ENCODE data around the gene RPL7A. TPM values are rescaled to one million over a fixed set of nuclear protein-coding genes. Genes with fewer than 3 reads are reported as not detected.

RPL7A gene
- total and polyA plus RNA-seq, 9 donors = 3,805 to 6,397 (median 4,279) TPM

DNA sequence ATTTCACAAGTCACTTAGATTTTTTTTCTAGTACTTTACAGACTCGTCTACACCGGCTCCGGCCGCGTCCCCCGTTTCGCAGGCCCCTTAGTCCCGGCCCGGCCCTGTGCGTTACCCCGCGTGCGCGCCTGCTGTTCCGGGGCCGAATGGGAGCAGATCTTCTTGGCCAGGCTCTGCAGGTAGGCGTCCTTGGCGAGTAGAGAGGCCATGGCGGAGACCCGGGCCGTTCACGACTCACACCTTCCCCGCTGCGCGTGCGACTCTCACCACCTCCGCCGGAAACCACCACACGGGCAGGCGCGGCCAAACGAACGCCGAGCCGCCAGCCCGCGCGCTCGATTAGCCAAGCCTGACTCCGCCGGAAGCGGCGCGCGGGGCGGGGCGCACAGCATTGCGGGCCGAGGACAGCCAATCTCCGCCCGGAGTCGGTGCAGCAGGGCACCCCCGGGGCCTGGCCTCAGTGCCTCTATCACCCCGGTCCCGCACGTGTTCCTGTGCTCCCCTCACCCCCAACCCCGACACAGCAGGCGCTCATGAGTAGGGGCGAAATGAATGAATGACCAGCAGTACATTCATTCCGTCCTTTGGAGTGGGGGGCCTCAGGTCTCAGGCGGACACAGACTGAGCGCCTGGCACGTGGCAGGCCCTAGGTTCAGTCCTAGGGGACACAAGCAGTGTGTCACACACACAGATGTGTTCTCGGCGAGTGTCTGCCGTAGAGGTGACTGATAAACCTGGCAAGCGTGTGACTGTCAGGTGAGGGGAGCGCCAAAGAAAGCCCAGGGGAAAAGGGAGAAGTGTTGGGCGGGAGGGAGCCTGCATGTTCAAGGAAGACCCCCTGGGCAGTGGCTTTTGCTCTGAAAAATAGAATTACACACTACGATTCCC, 11.8 kb upstream of the RPL7A start, which contains the start of gene SURF6:
TSS of gene SURF6 (minus strand) at position 265 of the 888 bp plus-strand sequence. CDS start at position 209, 56 bp downstream.
- intact Hi-C loops (cut with DNase I) = no loop called here
- Histone ChIP-seq H3K4me1 (ENCODE audit: insufficient read depth) (peaks cover 5% of the 10 kb centered on the region), H3K27ac (peak within 1 kb of the TSS in 1 of 2 donors; percentile 30), H3K27me3 (no peaks in the 10 kb centered on the region), H3K36me3 (no peaks in the 10 kb centered on the region), H3K4me3 (peak within 1 kb of the TSS; percentile 85), H3K9me3 (no peaks in the 10 kb centered on the region)
- 2 to 3% (median 2%) methylated on average over 53 to 70 of the region's 70 CpGs for WGBS, 3 donors
- peak; percentile 40 for TF ChIP-seq POLR2A (IDR thresholded peaks at IDR 0.05)
- TF ChIP-seq, protein P1, sequence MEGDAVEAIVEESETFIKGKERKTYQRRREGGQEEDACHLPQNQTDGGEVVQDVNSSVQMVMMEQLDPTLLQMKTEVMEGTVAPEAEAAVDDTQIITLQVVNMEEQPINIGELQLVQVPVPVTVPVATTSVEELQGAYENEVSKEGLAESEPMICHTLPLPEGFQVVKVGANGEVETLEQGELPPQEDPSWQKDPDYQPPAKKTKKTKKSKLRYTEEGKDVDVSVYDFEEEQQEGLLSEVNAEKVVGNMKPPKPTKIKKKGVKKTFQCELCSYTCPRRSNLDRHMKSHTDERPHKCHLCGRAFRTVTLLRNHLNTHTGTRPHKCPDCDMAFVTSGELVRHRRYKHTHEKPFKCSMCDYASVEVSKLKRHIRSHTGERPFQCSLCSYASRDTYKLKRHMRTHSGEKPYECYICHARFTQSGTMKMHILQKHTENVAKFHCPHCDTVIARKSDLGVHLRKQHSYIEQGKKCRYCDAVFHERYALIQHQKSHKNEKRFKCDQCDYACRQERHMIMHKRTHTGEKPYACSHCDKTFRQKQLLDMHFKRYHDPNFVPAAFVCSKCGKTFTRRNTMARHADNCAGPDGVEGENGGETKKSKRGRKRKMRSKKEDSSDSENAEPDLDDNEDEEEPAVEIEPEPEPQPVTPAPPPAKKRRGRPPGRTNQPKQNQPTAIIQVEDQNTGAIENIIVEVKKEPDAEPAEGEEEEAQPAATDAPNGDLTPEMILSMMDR (IDR thresholded peaks at IDR 0.05) = no peak
- DNase-seq = peak; percentile 81 to 92 (median 84)

DNA sequence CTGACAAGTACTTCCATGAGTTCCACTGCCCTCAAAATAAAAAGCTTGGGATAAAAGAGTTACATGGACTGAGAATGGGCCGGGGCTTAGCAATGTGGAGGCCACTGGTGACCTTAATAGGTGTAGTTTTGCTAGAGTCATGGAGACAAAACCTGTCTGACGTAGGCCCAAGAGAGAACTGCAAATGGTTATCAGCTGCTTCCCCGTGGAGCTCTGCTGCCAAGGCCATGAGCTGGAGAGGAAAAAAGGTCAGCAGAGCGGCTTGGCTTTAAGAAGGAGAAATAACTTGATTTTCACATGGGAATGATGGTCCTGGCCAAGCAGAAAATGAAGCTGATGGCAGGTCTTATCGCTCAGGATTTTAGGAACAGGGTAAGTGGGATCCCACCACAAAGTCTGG, 8.4 kb upstream of the RPL7A start:
- no peaks in the 10 kb centered on the region for H3K36me3 ChIP-seq
- 52 to 58% (median 56%) methylated on average over 5 of the region's 5 CpGs for WGBS, 3 donors
- no peak for DNase-seq
- H3K4me1 ChIP-seq (ENCODE audit: insufficient read depth) = peaks cover 5% of the 10 kb centered on the region
- no peaks in the 10 kb centered on the region for H3K9me3 ChIP-seq
- intact Hi-C loops (cut with DNase I) = no loop called here
- no peak overlapping the region for H3K27ac ChIP-seq
- TF ChIP-seq, protein P1 (IDR thresholded peaks at IDR 0.05) = no peak
- TF ChIP-seq EP300 (IDR thresholded peaks at IDR 0.05) (no peak), POLR2A (IDR thresholded peaks at IDR 0.05) (no peak)
- H3K27me3 ChIP-seq = no peaks in the 10 kb centered on the region
- H3K4me3 ChIP-seq = no peak overlapping the region

DNA sequence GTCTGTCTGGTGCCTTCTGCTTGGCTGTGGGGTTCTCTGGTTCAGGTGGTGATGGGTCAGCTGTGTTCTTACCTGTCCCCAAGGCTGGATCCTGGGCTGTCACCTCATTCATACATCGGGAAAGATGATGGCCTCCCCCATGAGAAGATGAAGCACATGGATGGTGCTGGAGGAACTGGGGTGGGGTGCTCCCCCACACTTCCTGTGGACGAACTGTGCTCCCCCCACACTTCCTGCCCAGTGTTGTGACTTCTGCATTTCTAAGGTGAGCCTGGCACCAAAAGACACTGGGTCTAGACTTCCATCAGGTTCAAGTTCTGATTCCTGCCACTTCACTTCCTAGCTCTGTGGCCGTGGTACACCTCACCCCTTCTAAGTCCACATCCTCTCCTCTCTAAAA, 7.8 kb upstream of the RPL7A start:
- intact Hi-C loops (cut with DNase I) = no loop called here

DNA sequence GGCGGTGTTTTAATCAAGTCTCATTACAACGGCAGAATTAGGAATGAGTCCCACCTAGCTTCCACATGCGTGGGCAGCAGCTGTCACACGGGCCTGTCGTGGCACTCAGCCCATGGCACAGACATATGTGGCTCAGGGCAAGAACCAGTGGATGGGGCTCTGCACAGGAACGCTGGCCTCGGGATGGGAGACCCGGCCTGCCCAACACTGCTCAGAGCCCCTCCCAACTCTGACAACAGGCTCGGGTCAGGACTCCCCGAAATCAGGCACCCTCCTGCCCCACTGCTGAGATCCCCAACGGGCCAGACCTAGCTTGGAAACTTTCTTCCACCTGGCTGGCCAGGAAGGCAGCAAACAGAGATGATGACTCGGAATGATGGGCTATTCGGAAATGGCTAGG, 7.1 kb upstream of the RPL7A start:
- H3K27me3 ChIP-seq = no peaks in the 10 kb centered on the region
- no peak overlapping the region for H3K27ac ChIP-seq
- 76 to 79% (median 78%) methylated on average over 11 to 13 of the region's 13 CpGs for whole genome bisulfite sequencing, 3 donors
- no peak for DNase-seq
- H3K4me1 ChIP-seq (ENCODE audit: insufficient read depth) = peaks cover 2% of the 10 kb centered on the region
- no peaks in the 10 kb centered on the region for H3K9me3 ChIP-seq
- no peaks in the 10 kb centered on the region for H3K36me3 ChIP-seq
- intact Hi-C loops (cut with DNase I) = no loop called here
- no peak for TF ChIP-seq POLR2A (IDR thresholded peaks at IDR 0.05)
- TF ChIP-seq, protein P1 (IDR thresholded peaks at IDR 0.05) = no peak
- no peak for TF ChIP-seq EP300 (IDR thresholded peaks at IDR 0.05)
- H3K4me3 ChIP-seq = no peak overlapping the region

More for the DNA sequence above, 7.8 kb upstream of the RPL7A start:
- no peak for TF ChIP-seq EP300 (IDR thresholded peaks at IDR 0.05)
- TF ChIP-seq, protein P1 (IDR thresholded peaks at IDR 0.05) = no peak
- no peak for TF ChIP-seq POLR2A (IDR thresholded peaks at IDR 0.05)
- Histone ChIP-seq H3K9me3 (no peaks in the 10 kb centered on the region), H3K4me3 (no peak overlapping the region), H3K4me1 (ENCODE audit: insufficient read depth) (peaks cover 2% of the 10 kb centered on the region), H3K27me3 (no peaks in the 10 kb centered on the region), H3K36me3 (no peaks in the 10 kb centered on the region), H3K27ac (no peak overlapping the region)
- WGBS, 3 donors = 64 to 82% (median 75%) methylated on average over 3 of the region's 3 CpGs
- DNase-seq = no peak
